Measurements from ENCODE around the gene NFASC. TPM values are rescaled to one million over a fixed set of nuclear protein-coding genes. Genes with fewer than 3 reads are reported as not detected.

NFASC gene
- total and polyA plus RNA-seq, 9 of the 15 experiments (the other 6 are each of a cell fraction or from before 2014, with no cell fraction given) = 0.03 to 0.16 (median 0.06) TPM; not detected in 6

GRCh38 chr1:204989266-204990058 is 118.8 kb downstream of the NFASC start (continued):
- TF ChIP-seq SRSF3 (IDR thresholded peaks at IDR 0.05; ENCODE audit: insufficient read depth, low read length) (no peak), SMARCE1 (IDR thresholded peaks at IDR 0.05) (no peak), CREM (IDR thresholded peaks at IDR 0.05; ENCODE audit: low read depth) (peak; percentile 32; the same call in 1 of the 2 replicates), RAD21 (CRISPR knock-in tag; conservative IDR thresholded peaks at IDR 0.05 in 1 of 2, IDR thresholded peaks at IDR 0.05 in 1 of 2) (peak; percentile 90 to 96), MTF1 (CRISPR knock-in tag; IDR thresholded peaks at IDR 0.05; ENCODE audit: borderline replicate concordance) (no peak), ZNF561 (CRISPR knock-in tag; conservative IDR thresholded peaks at IDR 0.05) (no peak), BACH1 (tag; IDR thresholded peaks at IDR 0.05) (no peak), STAG1 (CRISPR knock-in tag; IDR thresholded peaks at IDR 0.05; ENCODE audit: borderline replicate concordance) (peak; percentile 89; the same call in 1 of the 2 replicates), MBD1 (CRISPR knock-in tag; IDR thresholded peaks at IDR 0.05) (no peak), DACH1 (IDR thresholded peaks at IDR 0.05; ENCODE audit: partially characterized antibody) (no peak), CTBP1 (IDR thresholded peaks at IDR 0.05; ENCODE audit: borderline replicate concordance) (peak; percentile 67; the same call in 1 of the 2 replicates), NCOR1 (IDR thresholded peaks at IDR 0.05) (no peak), RBM34 (IDR thresholded peaks at IDR 0.05; ENCODE audit: borderline replicate concordance, insufficient read depth, low read length) (no peak), STAT5B (CRISPR knock-in tag; IDR thresholded peaks at IDR 0.05) (no peak), HOMEZ (CRISPR knock-in tag; IDR thresholded peaks at IDR 0.05) (no peak), NR2C1 (IDR thresholded peaks at IDR 0.05) (no peak), NR2C1 (tag; IDR thresholded peaks at IDR 0.05) (no peak), TEAD1 (CRISPR knock-in tag; IDR thresholded peaks at IDR 0.05) (no peak), TGIF2 (CRISPR knock-in tag; IDR thresholded peaks at IDR 0.05) (no peak), ESRRB (CRISPR knock-in tag; IDR thresholded peaks at IDR 0.05; ENCODE audit: borderline replicate concordance) (no peak), ERF (CRISPR knock-in tag; IDR thresholded peaks at IDR 0.05) (no peak), PURB (CRISPR knock-in tag; IDR thresholded peaks at IDR 0.05; ENCODE audit: low read depth) (no peak), CBX2 (IDR thresholded peaks at IDR 0.05; ENCODE audit: insufficient read depth, low read length, poor library complexity, severe bottlenecking) (no peak), CHD2 (IDR thresholded peaks at IDR 0.05; ENCODE audit: low read depth, low read length) (no peak), FOXK2 (conservative IDR thresholded peaks at IDR 0.05 in 1 of 2, IDR thresholded peaks at IDR 0.05 in 1 of 2; ENCODE audit: low read depth in 2 of 2) (no peak)

Data from K562 (cell line).